Adrenal gland (tissue), 5 donors: Measurements from ENCODE around the gene OTULIN.

Experiments used
- POLR2A ChIP-seq, 2 donors: fragments of 450-650 bp; IDR thresholded peaks; one replicate each; pipeline ENCODE4 v1.6.1; 2017; ENCODE audit warnings: antibody characterized with exemption in 2 of 2, mild to moderate bottlenecking in 2 of 2, moderate library complexity in 1 of 2
- TF ChIP-seq, protein P1 (sequence below), 6 experiments: fragments of 450-650 bp in 4 of 6; fragments of 200-600 bp in 2 of 6; sonication (generic) in 1 of 6; IDR thresholded peaks; 1 replicate in 5 of 6; 2 replicates in 1 of 6; pipeline versions ENCODE4 v1.5.1 to v1.8.0; 2016 to 2021; ENCODE audit warnings: antibody characterized with exemption in 6 of 6, mild to moderate bottlenecking in 2 of 6, moderate library complexity in 1 of 6
- donor health status: DM: no; HTN: no; CAD: no.

DNA sequence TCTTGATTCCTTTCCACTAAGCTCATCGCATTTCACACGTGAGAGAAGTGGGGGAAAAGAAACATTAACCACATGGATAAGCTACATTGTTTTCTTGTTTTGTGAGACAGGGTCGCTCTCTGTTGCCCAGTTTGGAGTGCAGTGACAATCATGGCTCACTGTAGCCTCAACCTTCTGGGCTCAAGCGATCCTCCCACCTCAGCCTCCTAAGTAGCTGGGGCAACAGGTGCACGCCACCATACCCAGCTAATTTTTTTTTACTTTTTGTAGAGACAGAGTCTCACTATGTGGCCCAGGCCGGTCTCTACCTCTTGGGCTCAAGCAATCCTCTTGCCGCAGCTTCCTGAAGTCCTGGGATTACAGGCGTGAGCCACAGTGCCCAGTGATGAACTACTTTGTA, 2.8 kb downstream of the OTULIN start:
- TF ChIP-seq, protein P1, sequence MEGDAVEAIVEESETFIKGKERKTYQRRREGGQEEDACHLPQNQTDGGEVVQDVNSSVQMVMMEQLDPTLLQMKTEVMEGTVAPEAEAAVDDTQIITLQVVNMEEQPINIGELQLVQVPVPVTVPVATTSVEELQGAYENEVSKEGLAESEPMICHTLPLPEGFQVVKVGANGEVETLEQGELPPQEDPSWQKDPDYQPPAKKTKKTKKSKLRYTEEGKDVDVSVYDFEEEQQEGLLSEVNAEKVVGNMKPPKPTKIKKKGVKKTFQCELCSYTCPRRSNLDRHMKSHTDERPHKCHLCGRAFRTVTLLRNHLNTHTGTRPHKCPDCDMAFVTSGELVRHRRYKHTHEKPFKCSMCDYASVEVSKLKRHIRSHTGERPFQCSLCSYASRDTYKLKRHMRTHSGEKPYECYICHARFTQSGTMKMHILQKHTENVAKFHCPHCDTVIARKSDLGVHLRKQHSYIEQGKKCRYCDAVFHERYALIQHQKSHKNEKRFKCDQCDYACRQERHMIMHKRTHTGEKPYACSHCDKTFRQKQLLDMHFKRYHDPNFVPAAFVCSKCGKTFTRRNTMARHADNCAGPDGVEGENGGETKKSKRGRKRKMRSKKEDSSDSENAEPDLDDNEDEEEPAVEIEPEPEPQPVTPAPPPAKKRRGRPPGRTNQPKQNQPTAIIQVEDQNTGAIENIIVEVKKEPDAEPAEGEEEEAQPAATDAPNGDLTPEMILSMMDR (IDR thresholded peaks at IDR 0.05): no peak
- no peak for TF ChIP-seq POLR2A (IDR thresholded peaks at IDR 0.05)
